ENCODE measurements around the gene TMEM259. TPM values are rescaled to one million over a fixed set of nuclear protein-coding genes. Genes with fewer than 3 reads are reported as not detected.

TMEM259 gene
- total and polyA plus RNA-seq, 2 of the 13 experiments (the other 11 are each of a cell fraction or from before 2014, with no cell fraction given), result 64.7 to 164 TPM

- ChIA-PET CTCF (ENCODE audit: low intra/inter-chr PET ratio, low total read pairs) (no interaction called here), POLR2A (interaction anchor here (0.7 to 4.6 kb wide), 7 partner anchors 11 to 36 kb away, joined by 3 to 35 read pairs (median 4); partner anchors contain the start of gene WDR18)
- intact Hi-C loops (cut with micrococcal nuclease; ENCODE audit: unreplicated experiment), result no loop called here
- WGBS (ENCODE audit: low lambda C conversion rate), result 44% methylated on average over 4 of the region's 12 CpGs
- FAIRE-seq (no peak), DNase-seq (ENCODE audit: low spot score) (peak; percentile 77), ATAC-seq (peak; percentile 41)
- no TSS peak for BruUV-seq (replicated peaks)
- Histone ChIP-seq H3K27me3 (ENCODE audit: control insufficient read depth in 1 of 2, insufficient read depth in 2 of 2, low read length in 2 of 2) (no peaks in the 10 kb centered on the region), H3K9ac (ENCODE audit: insufficient read depth, low read depth, low read length) (peak overlapping the region; percentile 55), H3K4me1 (ENCODE audit: insufficient read depth, low read length) (peaks cover 77% of the 10 kb centered on the region), H3K79me2 (ENCODE audit: insufficient read depth, low read length) (peaks cover 58% of the 10 kb centered on the region), H3K4me2 (ENCODE audit: low read depth, low read length) (peak overlapping the region; percentile 68), H4K20me1 (ENCODE audit: insufficient read depth, low read length) (no peaks in the 10 kb centered on the region), H2AFZ (ENCODE audit: low read length) (no peak overlapping the region), H3K27ac (ENCODE audit: extremely low read length, insufficient read depth, low read length) (peak overlapping the region; percentile 74), H3K4me3 (replicated peaks in 1 of 3; ENCODE audit: insufficient read depth in 1 of 3, low read depth in 2 of 3, low read length in 3 of 3) (peak overlapping the region in 1 of 3 experiments; percentile 52; a peak in 1 of 6 replicates), H3K36me3 (replicated peaks in 1 of 2; ENCODE audit: control insufficient read depth in 1 of 2, insufficient read depth in 2 of 2, low read length in 2 of 2) (peaks cover 23 to 51% of the 10 kb centered on the region in 2 experiments; a peak in 4 of 5 replicates), H3K9me3 (ENCODE audit: low read length) (no peaks in the 10 kb centered on the region)
- in situ Hi-C loops (cut with HindIII; ENCODE audit: extremely low pct_ligation_motif_present, low pct_unique_long_range_greater_than_20kb), result loop anchor here (5.0 kb wide), 1 partner anchor 33 kb away; the partner anchor contains the start of gene ARID3A
- TF ChIP-seq SAP130 (CRISPR knock-in tag; IDR thresholded peaks at IDR 0.05; ENCODE audit: low read depth), result peak; percentile 40; the same call in 1 of the 2 replicates
- 0 out of 2 replicates have a peak, but pooled peaks have one; percentile 42 for TF ChIP-seq GATAD2A (CRISPR knock-in tag; IDR thresholded peaks at IDR 0.05)
- no peak for TF ChIP-seq FOXA3 (CRISPR knock-in tag; IDR thresholded peaks at IDR 0.05)
- TF ChIP-seq ERF (CRISPR knock-in tag; IDR thresholded peaks at IDR 0.05), result 0 out of 2 replicates have a peak, but pooled peaks have one; percentile 22
- TF ChIP-seq POLR2A (IDR thresholded peaks at IDR 0.05; ENCODE audit: insufficient read depth in 1 of 2, low read depth in 2 of 2, low read length in 2 of 2), result 0 out of 4 replicates have a peak, but pooled peaks of 1 of the 2 experiments have one; percentile 36
- TF ChIP-seq JUND (CRISPR knock-in tag; IDR thresholded peaks at IDR 0.05), result no peak
- 0 out of 2 replicates have a peak, but pooled peaks have one; percentile 10 for TF ChIP-seq ZNF121 (CRISPR knock-in tag; IDR thresholded peaks at IDR 0.05)
- TF ChIP-seq, protein P1, sequence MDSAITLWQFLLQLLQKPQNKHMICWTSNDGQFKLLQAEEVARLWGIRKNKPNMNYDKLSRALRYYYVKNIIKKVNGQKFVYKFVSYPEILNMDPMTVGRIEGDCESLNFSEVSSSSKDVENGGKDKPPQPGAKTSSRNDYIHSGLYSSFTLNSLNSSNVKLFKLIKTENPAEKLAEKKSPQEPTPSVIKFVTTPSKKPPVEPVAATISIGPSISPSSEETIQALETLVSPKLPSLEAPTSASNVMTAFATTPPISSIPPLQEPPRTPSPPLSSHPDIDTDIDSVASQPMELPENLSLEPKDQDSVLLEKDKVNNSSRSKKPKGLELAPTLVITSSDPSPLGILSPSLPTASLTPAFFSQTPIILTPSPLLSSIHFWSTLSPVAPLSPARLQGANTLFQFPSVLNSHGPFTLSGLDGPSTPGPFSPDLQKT (CRISPR knock-in tag; IDR thresholded peaks at IDR 0.05; ENCODE audit: borderline replicate concordance), result no peak
- TF ChIP-seq SOX5 (CRISPR knock-in tag; IDR thresholded peaks at IDR 0.05; ENCODE audit: borderline replicate concordance), result no peak
- TF ChIP-seq, protein P2, sequence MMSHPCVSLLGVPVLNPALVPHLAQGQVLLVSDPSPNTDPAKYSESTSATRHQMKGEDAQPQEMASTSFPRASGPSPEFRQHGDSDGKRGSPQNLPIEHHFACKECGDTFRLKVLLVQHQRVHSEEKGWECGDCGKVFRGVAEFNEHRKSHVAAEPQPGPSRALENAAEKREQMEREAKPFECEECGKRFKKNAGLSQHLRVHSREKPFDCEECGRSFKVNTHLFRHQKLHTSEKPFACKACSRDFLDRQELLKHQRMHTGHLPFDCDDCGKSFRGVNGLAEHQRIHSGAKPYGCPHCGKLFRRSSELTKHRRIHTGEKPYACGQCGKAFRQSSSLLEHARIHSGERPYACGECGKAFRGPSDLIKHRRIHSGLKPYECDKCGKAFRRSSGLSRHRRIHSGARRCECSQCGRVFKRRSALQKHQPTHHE (CRISPR knock-in tag; IDR thresholded peaks at IDR 0.05; ENCODE audit: borderline replicate concordance), result no peak
- peak; percentile 25; the same call in 1 of the 2 replicates for TF ChIP-seq STAG1 (CRISPR knock-in tag; IDR thresholded peaks at IDR 0.05)
- no peak for TF ChIP-seq GABPB1 (CRISPR knock-in tag; IDR thresholded peaks at IDR 0.05)
- TF ChIP-seq ZNF552 (CRISPR knock-in tag; IDR thresholded peaks at IDR 0.05; ENCODE audit: borderline replicate concordance), result 0 out of 2 replicates have a peak, but pooled peaks have one; percentile 7
- no peak for TF ChIP-seq ESRRA (CRISPR knock-in tag; IDR thresholded peaks at IDR 0.05; ENCODE audit: low read depth)
- TF ChIP-seq CTCF (CRISPR knock-in tag; IDR thresholded peaks at IDR 0.05), result peak; percentile 75
- no peak for TF ChIP-seq FOXP1 (IDR thresholded peaks at IDR 0.05)
- TF ChIP-seq FOXP1 (CRISPR knock-in tag; IDR thresholded peaks at IDR 0.05), result no peak
- TF ChIP-seq CSRNP1 (CRISPR knock-in tag; IDR thresholded peaks at IDR 0.05), result no peak
- peak; percentile 73; the same call in 1 of the 2 replicates for TF ChIP-seq ZBTB33 (CRISPR knock-in tag; IDR thresholded peaks at IDR 0.05)
These were observed 60.9 kb downstream of the TMEM259 start for GRCh38 chr19:960020-960419.

Data from HepG2 (cell line).